Astrocyte of the cerebellum (primary cell): ENCODE results near the gene OTOF.

Experiments used
- DNase-seq: peaks from one replicate; pipeline ENCODE4 v3.0.0-alpha.2; 2011; ENCODE audit warnings: low read depth
- H3K4me3 ChIP-seq: 2 replicates; pipeline ENCODE4 v1.5.1; 2011; ENCODE audit warnings: mild to moderate bottlenecking, low read depth, low read length, moderate library complexity
- CTCF ChIP-seq: IDR thresholded peaks from 2 replicates; pipeline ENCODE4 v1.5.1; 2012; ENCODE audit warnings: low read length, low read depth, moderate library complexity, mild to moderate bottlenecking; ENCODE audit errors: missing control alignments
- in situ Hi-C: cut with HindIII; loops from 2 replicates; pipeline ENCODE4 v1.10.0; 2017; ENCODE audit warnings: low sequenced_read_pairs

OTOF gene

GRCh38 chr2:26514045-26514444 is 36.1 kb upstream of the OTOF start:
- no peak for DNase-seq
- no peak overlapping the region for H3K4me3 ChIP-seq
- no peak for TF ChIP-seq CTCF
- in situ Hi-C loops, result no loop called here

DNA sequence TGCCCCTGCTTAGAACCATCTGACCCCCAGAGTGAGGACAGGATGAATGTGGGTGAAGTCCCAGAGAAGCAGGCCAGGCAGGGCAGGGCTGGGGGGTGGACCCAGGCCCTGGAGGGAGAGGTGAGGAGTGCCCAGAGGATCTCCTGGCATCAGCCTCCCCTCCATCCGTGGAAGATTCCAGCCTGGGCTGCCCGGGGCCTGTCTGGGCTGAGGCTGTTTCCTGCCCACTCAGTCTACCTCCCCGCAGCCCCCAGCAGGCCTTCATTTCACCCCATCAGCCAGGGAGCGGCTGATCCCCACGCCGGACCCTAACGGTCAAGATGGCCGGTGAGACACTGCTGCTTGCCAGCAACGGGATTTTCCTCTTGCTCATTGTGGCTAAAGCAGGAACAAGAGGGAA is 35.3 kb upstream of the OTOF start:
- no peak overlapping the region for H3K4me3 ChIP-seq
- DNase-seq, result no peak
- TF ChIP-seq CTCF, result no peak
- in situ Hi-C loops, result no loop called here

DNA sequence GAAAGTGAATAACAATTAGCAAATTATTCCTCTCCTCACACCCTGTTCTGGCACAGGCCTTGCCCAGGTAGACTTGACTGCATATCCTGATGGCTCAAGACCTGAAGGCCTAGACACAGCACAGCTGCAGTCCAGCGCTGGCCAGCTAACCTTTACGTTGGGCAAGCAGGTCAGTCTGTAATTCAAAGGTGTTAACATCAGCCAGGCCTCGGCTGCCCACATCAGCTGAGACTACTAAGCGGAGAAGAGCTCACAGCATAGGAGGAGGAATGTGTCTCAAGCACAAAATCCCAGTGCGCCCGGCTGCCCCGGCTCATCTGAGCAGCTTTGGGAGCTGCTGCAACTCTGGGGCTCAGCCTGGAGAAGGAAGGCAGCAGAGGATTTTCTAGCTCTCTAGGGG is 33.5 kb upstream of the OTOF start:
- DNase-seq, result no peak
- in situ Hi-C loops, result no loop called here
- TF ChIP-seq CTCF, result no peak
- H3K4me3 ChIP-seq, result no peak overlapping the region

DNA sequence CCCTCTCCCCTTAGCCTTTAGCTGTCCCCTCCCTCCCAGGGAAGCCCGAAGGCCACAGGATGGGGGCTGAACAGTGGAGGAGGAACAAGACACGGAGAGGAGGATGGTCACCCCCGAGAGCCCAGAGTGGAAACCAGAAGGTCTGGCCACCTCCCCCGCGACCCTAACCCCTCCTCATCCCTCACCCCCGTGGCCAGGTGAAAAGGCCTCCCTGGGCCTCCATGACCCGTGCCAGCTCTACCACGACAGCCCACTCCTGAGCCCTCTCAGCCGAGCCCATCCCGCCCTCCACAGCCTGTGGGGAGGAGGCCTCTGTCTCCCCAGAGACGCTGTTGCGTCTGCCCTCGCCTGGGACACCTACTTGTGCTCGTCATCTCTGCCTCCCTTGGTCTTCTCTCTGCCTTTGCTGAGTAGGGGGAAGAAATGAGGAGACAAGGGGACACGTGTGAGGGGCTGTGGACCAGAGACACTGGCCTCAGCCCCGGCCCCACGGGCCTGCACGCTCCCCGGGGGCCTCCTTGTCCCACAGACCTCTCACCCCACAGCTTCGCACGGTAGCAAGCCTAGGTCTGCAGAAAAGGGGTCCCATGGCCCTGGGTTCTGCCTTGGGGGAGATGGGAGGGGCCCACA is 32.5 kb upstream of the OTOF start:
- in situ Hi-C loops, result no loop called here
- TF ChIP-seq CTCF, result no peak
- DNase-seq, result no peak
- H3K4me3 ChIP-seq, result no peak overlapping the region

GRCh38 chr2:26509141-26509540 is 31.2 kb upstream of the OTOF start:
- H3K4me3 ChIP-seq, result no peak overlapping the region
- DNase-seq, result no peak
- in situ Hi-C loops, result no loop called here
- TF ChIP-seq CTCF, result no peak

- in situ Hi-C loops, result no loop called here
- no peak for DNase-seq
- H3K4me3 ChIP-seq, result no peak overlapping the region
Measured at GRCh38 chr2:26507932-26508331, 30.0 kb upstream of the OTOF start.

More at GRCh38 chr2:26507932-26508331, 30.0 kb upstream of the OTOF start:
- no peak for TF ChIP-seq CTCF
